Osteocyte (in vitro differentiated cells): ENCODE measurements around the gene UROS. TPM values are rescaled to one million over a fixed set of nuclear protein-coding genes. Genes with fewer than 3 reads are reported as not detected.

ENCODE experiments used
- DNase-seq: peaks from one replicate; pipeline ENCODE4 v3.0.0; 2021; ENCODE audit warnings: mixed read lengths; ENCODE audit not compliant: unreplicated experiment; ENCODE audit errors: extremely low spot score
- H3K27ac Mint-ChIP-seq: one replicate; pipeline ENCODE4 v1.8.0; 2021; ENCODE audit warnings: mild to moderate bottlenecking, mixed read lengths; ENCODE audit not compliant: unreplicated experiment
- H3K27me3 Mint-ChIP-seq: one replicate; pipeline ENCODE4 v1.8.0; 2021; ENCODE audit warnings: mixed read lengths; ENCODE audit not compliant: unreplicated experiment
- H3K36me3 Mint-ChIP-seq: one replicate; pipeline ENCODE4 v1.8.0; 2021; ENCODE audit warnings: mixed read lengths; ENCODE audit not compliant: unreplicated experiment
- H3K4me1 Mint-ChIP-seq: one replicate; pipeline ENCODE4 v1.8.0; 2021; ENCODE audit warnings: mixed read lengths; ENCODE audit not compliant: unreplicated experiment
- H3K4me3 Mint-ChIP-seq: one replicate; pipeline ENCODE4 v1.8.0; 2021; ENCODE audit warnings: mild to moderate bottlenecking, moderate library complexity, mixed read lengths; ENCODE audit not compliant: unreplicated experiment
- H3K9me3 Mint-ChIP-seq: one replicate; pipeline ENCODE4 v1.8.0; 2021; ENCODE audit warnings: mixed read lengths; ENCODE audit not compliant: unreplicated experiment
- CTCF ChIP-seq: fragments of 200-600 bp; sonication (generic); IDR thresholded peaks from 2 replicates; pipeline ENCODE4 v1.5.0; 2021; ENCODE audit warnings: antibody characterized with exemption, mild to moderate bottlenecking, moderate library complexity
- total RNA-seq: library from RNA; stranded (reverse); gene quantifications from 2 replicates; pipeline ENCODE4 v1.2.1, GENCODE V29; 2021

The UROS gene
- total RNA-seq, 1 donor from 2014 or later = 68.0 TPM

- TF ChIP-seq CTCF = no peak
- no peaks in the 10 kb centered on the region for H3K27me3 Mint-ChIP-seq
- H3K4me1 Mint-ChIP-seq = no peaks in the 10 kb centered on the region
- no peaks in the 10 kb centered on the region for H3K9me3 Mint-ChIP-seq
- H3K27ac Mint-ChIP-seq = no peak overlapping the region
- no peak overlapping the region for H3K4me3 Mint-ChIP-seq
- peaks cover 25% of the 10 kb centered on the region for H3K36me3 Mint-ChIP-seq
- DNase-seq = no peak
Measured at GRCh38 chr10:125797994-125798662, 24.9 kb downstream of the UROS start.

DNA sequence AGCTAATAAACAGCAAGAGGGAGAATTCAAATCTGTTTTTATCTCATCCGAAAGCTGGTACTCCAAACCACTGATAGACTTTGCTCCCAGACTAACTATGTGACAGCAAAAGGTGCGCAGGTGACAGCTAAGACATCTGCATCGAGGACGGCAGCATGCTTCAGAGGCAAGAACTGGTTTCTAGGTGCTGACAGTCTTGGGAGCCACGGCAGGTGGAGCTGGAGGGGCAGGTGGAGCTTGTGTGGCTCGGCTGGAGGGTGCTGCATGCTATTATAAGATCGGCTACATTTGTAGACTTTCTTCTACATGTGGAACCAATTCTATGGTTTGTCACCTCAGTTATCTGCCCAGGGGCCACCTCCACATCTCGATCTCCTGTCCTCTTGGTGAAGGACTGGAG is 25.6 kb downstream of the UROS start:
- Mint-ChIP-seq H3K9me3 (no peaks in the 10 kb centered on the region), H3K4me1 (no peaks in the 10 kb centered on the region), H3K27me3 (no peaks in the 10 kb centered on the region), H3K36me3 (peaks cover 28% of the 10 kb centered on the region), H3K27ac (no peak overlapping the region), H3K4me3 (no peak overlapping the region)
- DNase-seq = no peak
- no peak for TF ChIP-seq CTCF

DNA sequence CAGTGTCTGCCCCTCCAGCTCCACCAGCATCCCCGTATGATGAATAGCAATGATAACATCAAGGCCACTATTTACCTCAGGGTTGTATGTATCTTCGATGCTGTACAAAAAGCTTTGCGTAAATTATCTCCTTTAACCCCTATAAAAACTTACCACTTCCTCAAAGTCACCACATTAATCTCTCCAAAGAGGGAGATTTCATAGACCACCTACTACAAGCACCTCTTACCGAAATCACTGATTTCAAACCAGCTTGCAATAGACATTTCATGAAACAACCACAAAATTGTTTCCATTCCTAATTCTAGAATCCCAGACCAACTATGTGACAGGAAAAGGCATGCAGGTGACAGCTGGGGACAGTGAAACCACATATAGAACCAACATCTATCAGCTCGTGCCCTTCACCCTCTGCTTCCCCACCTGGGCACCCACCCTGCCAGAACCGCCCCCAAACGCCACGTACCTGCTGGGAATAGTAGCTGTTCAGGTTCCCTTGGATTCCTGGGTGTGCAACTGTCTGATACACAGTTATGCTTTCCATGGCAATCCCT is 27.3 kb downstream of the UROS start:
- H3K36me3 Mint-ChIP-seq = peaks cover 25% of the 10 kb centered on the region
- no peak overlapping the region for H3K4me3 Mint-ChIP-seq
- no peaks in the 10 kb centered on the region for H3K9me3 Mint-ChIP-seq
- no peak overlapping the region for H3K27ac Mint-ChIP-seq
- DNase-seq = no peak
- H3K27me3 Mint-ChIP-seq = no peaks in the 10 kb centered on the region
- no peaks in the 10 kb centered on the region for H3K4me1 Mint-ChIP-seq
- no peak for TF ChIP-seq CTCF

DNA sequence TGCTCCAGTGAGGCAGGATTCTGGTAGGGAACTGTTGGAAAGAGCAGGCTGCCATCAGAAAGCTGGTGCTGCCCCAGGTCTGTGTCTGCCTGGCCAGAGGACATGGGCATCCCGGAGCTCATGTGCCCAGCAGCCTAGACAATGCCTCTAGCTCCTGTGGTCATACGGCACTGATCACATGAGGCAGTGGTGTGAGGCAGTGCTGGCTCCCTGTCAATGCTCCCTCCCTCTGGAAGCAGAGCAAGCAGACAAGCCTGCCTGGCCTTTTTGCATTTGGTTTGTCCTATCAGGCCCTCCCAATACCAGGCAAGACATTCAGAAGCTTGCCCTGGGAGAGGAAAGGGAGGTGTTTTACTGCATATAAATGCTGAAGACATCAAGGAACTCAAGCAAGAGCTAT is 27.9 kb downstream of the UROS start:
- H3K27ac Mint-ChIP-seq = no peak overlapping the region
- no peaks in the 10 kb centered on the region for H3K9me3 Mint-ChIP-seq
- no peak for TF ChIP-seq CTCF
- H3K4me1 Mint-ChIP-seq = no peaks in the 10 kb centered on the region
- H3K36me3 Mint-ChIP-seq = peaks cover 27% of the 10 kb centered on the region
- no peak for DNase-seq
- H3K27me3 Mint-ChIP-seq = no peaks in the 10 kb centered on the region
- H3K4me3 Mint-ChIP-seq = no peak overlapping the region

DNA sequence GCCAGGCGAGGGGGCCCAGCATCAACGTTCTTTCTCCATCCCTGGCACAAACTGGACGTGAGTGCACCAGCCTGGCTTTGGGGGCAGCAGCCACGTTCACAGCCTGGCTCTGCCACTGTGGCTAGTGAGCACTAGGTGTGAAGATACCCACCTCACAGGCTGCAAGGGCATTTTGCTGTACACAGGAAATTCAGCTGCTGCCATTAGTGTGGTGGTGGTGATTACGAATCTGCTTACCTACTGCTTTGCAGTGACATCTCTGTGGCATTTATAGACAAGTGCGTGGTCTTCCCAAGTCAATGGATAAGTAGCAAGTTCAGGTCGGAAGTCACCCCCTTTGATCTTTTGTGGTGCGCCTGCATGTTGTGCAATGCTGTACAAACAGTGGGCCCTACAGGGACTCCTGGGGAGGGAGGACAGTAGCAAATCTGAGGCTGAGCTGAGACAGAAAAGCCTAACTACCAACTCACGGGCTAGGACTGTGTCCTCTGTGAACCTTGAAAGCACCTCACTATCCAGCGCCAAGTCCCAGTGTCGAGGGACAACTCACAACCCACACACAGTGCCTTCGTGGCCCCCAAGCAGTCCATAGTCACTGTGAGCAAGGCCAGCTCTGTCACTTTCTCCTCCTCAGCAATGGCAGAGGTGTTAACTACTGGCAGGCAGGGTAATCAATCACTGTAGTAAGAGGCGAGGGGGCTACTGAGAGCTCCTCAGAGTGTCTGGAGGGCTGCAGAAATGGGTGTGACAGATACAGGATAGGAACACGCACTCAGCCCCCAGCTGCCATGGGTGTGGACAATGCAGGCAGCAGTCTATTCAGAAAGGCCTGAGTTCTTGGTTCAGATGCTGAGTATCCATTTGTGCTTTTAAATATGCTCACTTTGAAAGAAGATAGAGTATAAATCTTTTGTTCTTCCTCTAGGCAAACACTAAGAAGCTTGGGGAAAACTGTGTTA is 30.4 kb downstream of the UROS start:
- TF ChIP-seq CTCF = no peak
- no peak for DNase-seq
- H3K27ac Mint-ChIP-seq = no peak overlapping the region
- no peaks in the 10 kb centered on the region for H3K4me1 Mint-ChIP-seq
- no peaks in the 10 kb centered on the region for H3K9me3 Mint-ChIP-seq
- peaks cover 32% of the 10 kb centered on the region for H3K36me3 Mint-ChIP-seq
- H3K4me3 Mint-ChIP-seq = no peak overlapping the region
- no peaks in the 10 kb centered on the region for H3K27me3 Mint-ChIP-seq
